Fibroblast of gingiva (primary cell): ENCODE data around the gene R3HDML.
"Not testable (repeated sequence)": the region's sequence is repeated elsewhere in the genome, so short reads cannot be mapped to it uniquely, and the experiment has no call there.

Experiments
- DNase-seq: peaks from one replicate; pipeline ENCODE4 v3.0.0-alpha.2; 2011; ENCODE audit warnings: low read depth

The R3HDML gene

GRCh38 chr20:44336725-44337380 lies at the start of gene R3HDML:
Gene R3HDML, plus strand, starts transcription at chr20:44337043. Its CDS starts 115 bp downstream, at chr20:44337158.
- DNase-seq, result no peak

GRCh38 chr20:44287272-44288097 lies 49.4 kb upstream of the R3HDML start:
- no peak for DNase-seq

- no peak for DNase-seq
These were observed 48.6 kb upstream of the R3HDML start for GRCh38 chr20:44288252-44288651.

GRCh38 chr20:44291754-44292153 lies 45.1 kb upstream of the R3HDML start:
- DNase-seq, result no peak

- no peak for DNase-seq
These were observed 40.8 kb upstream of the R3HDML start for GRCh38 chr20:44296011-44296410.

GRCh38 chr20:44297721-44298120 lies 39.1 kb upstream of the R3HDML start:
- no peak for DNase-seq

GRCh38 chr20:44299011-44299535 lies 37.8 kb upstream of the R3HDML start:
- DNase-seq, result not testable (repeated sequence)

- DNase-seq, result no peak
These were observed 35.6 kb upstream of the R3HDML start for GRCh38 chr20:44301285-44301684.

- DNase-seq, result no peak
These were observed 34.7 kb upstream of the R3HDML start for GRCh38 chr20:44302026-44302669.

- DNase-seq, result no peak
These were observed 34.1 kb upstream of the R3HDML start for GRCh38 chr20:44302736-44303135.

- DNase-seq, result no peak
These were observed 32.5 kb upstream of the R3HDML start for GRCh38 chr20:44304383-44304782.

- no peak for DNase-seq
These were observed 29.9 kb upstream of the R3HDML start for GRCh38 chr20:44306927-44307326.

- peak; percentile 84 for DNase-seq
These were observed 26.8 kb upstream of the R3HDML start for GRCh38 chr20:44309763-44310663.

GRCh38 chr20:44310664-44311639 lies 25.9 kb upstream of the R3HDML start, which contains the start of gene FITM2:
Gene FITM2, minus strand, starts transcription at chr20:44311202. Its CDS starts 54 bp downstream, at chr20:44311148.
- DNase-seq, result peak; percentile 98

- no peak for DNase-seq
These were observed 22.0 kb upstream of the R3HDML start for GRCh38 chr20:44314870-44315269.

GRCh38 chr20:44319839-44320422 lies 16.9 kb upstream of the R3HDML start:
- DNase-seq, result peak; percentile 23

GRCh38 chr20:44324343-44324742 lies 12.5 kb upstream of the R3HDML start:
- DNase-seq, result no peak

GRCh38 chr20:44326391-44327159 lies 10.3 kb upstream of the R3HDML start:
- no peak for DNase-seq

- DNase-seq, result not testable (repeated sequence)
These were observed 9.1 kb upstream of the R3HDML start for GRCh38 chr20:44327748-44328147.
